A549 (cell line): ENCODE measurements around the gene CEBPE. TPM values are rescaled to one million over a fixed set of nuclear protein-coding genes. Genes with fewer than 3 reads are reported as not detected.

Experiments used
- ATAC-seq, 2 experiments: fragments of 200-7000 bp in 1 of 2; fragments of >200 bp in 1 of 2; cut with Nextera tagmentation in 1 of 2; cut with Tn5 transposase in 1 of 2; 3 replicates each; pipeline versions ENCODE4 v1.8.0 to v1.9.1; 2018 to 2020; ENCODE audit warnings: mild to moderate bottlenecking in 1 of 2, moderate library complexity in 1 of 2
- CTCF ChIA-PET: fragments of 300-600 bp; sonication (Branson Sonifier 250); formaldehyde crosslinking; extraction: SDS; loops from one replicate; lab custom pipeline; 2021; ENCODE audit warnings: antibody characterized with exemption, inconsistent platforms; lab: Yijun Ruan, JAX
- POLR2A ChIA-PET: fragments of 350-600 bp; formaldehyde crosslinking; extraction: SDS; loops from one replicate; lab custom pipeline; 2021; ENCODE audit warnings: antibody characterized with exemption, inconsistent platforms; lab: Yijun Ruan, JAX
- DNase-seq, 2 experiments: peaks; one replicate each; pipeline versions ENCODE4 v3.0.0 to v3.0.0-alpha.2; 2011 to 2016; ENCODE audit warnings: low read depth in 1 of 2, low spot score in 1 of 2
- FAIRE-seq: peaks from 2 replicates; lab custom pipeline; 2011; peaks lifted over from hg19 to GRCh38; lab: Jason Lieb, UNC
- H3K27ac ChIP-seq, 2 experiments: fragments of >200 bp; sonication (Bioruptor Twin); formaldehyde crosslinking; 3 replicates each; pipeline ENCODE4 v1.5.1; 2016 to 2017
- H3K4me1 ChIP-seq: fragments of >200 bp; sonication (Bioruptor Twin); formaldehyde crosslinking; 3 replicates; pipeline ENCODE4 v1.6.1; 2016
- H3K4me2 ChIP-seq: fragments of >200 bp; sonication (Bioruptor Twin); formaldehyde crosslinking; 3 replicates; pipeline ENCODE4 v1.6.1; 2016
- H3K4me3 ChIP-seq: fragments of >200 bp; sonication (Bioruptor Twin); formaldehyde crosslinking; 3 replicates; pipeline ENCODE4 v1.5.1; 2016
- H3K9me3 ChIP-seq: fragments of >200 bp; sonication (Bioruptor Twin); formaldehyde crosslinking; 3 replicates; pipeline ENCODE4 v1.6.1; 2016
- BHLHE40 ChIP-seq: IDR thresholded peaks from 2 replicates; pipeline ENCODE4 v1.6.1; 2012; ENCODE audit warnings: low read depth, low read length, inconsistent platforms
- FOXS1 ChIP-seq: fragments of 250-450 bp; sonication (Bioruptor Pico); IDR thresholded peaks from 2 replicates; pipeline ENCODE4 v1.5.0; 2020; ENCODE audit warnings: mild to moderate bottlenecking, moderate library complexity
- GATA3 ChIP-seq: IDR thresholded peaks from 2 replicates; pipeline ENCODE4 v1.6.1; 2012; ENCODE audit warnings: borderline replicate concordance
- HEYL ChIP-seq: fragments of 250-450 bp; sonication (Bioruptor Pico); IDR thresholded peaks from 2 replicates; pipeline ENCODE4 v1.8.0; 2021; ENCODE audit warnings: mild to moderate bottlenecking, moderate library complexity
- JUNB ChIP-seq: fragments of >200 bp; sonication (Bioruptor Twin); formaldehyde crosslinking; IDR thresholded peaks from 2 replicates; pipeline ENCODE4 v1.6.1; 2016
- KDM5A ChIP-seq: fragments of 200-600 bp; sonication (generic); IDR thresholded peaks from 2 replicates; pipeline ENCODE4 v1.6.1; 2016; ENCODE audit warnings: antibody characterized with exemption, mild to moderate bottlenecking
- MYC ChIP-seq: IDR thresholded peaks from 2 replicates; pipeline ENCODE4 v1.6.1; 2012; ENCODE audit warnings: mild to moderate bottlenecking, inconsistent platforms, low read length, improper control_type of control experiment, borderline replicate concordance
- NFE2L2 ChIP-seq: fragments of 150-350 bp; conservative IDR thresholded peaks from 2 replicates; pipeline ENCODE4 v1.6.1; 2014; ENCODE audit warnings: low read length
- POLR2A ChIP-seq: IDR thresholded peaks from 2 replicates; pipeline ENCODE4 v1.6.1; 2012; ENCODE audit warnings: mild to moderate bottlenecking, low read length
- RAD21 ChIP-seq, 2 experiments: fragments of >200 bp in 1 of 2; sonication (Bioruptor Twin) in 1 of 2; formaldehyde crosslinking in 1 of 2; IDR thresholded peaks in 1 of 2; conservative IDR thresholded peaks in 1 of 2; 2 replicates in 1 of 2; 3 replicates in 1 of 2; pipeline ENCODE4 v1.6.1; 2012 to 2018; ENCODE audit warnings: inconsistent platforms in 1 of 2
- RCOR1 ChIP-seq: fragments of 150-350 bp; IDR thresholded peaks from 2 replicates; pipeline ENCODE4 v1.6.1; 2014; ENCODE audit warnings: antibody characterized with exemption, low read length, low read depth
- RFX5 ChIP-seq: fragments of 450-650 bp; IDR thresholded peaks from 2 replicates; pipeline ENCODE4 v1.7.1; 2014; ENCODE audit warnings: antibody characterized with exemption, mild to moderate bottlenecking, moderate library complexity
- RNF2 ChIP-seq: fragments of 200-600 bp; sonication (generic); IDR thresholded peaks from 2 replicates; pipeline ENCODE4 v1.6.1; 2016; ENCODE audit warnings: low read depth, mild to moderate bottlenecking, antibody characterized with exemption, moderate library complexity, borderline replicate concordance
- SMC3 ChIP-seq: fragments of >200 bp; sonication (Bioruptor Twin); formaldehyde crosslinking; IDR thresholded peaks from 3 replicates; pipeline ENCODE4 v1.6.1; 2018; ENCODE audit warnings: inconsistent platforms
- SREBF2 ChIP-seq: fragments of 450-650 bp; IDR thresholded peaks from 2 replicates; pipeline ENCODE4 v1.6.1; 2014; ENCODE audit warnings: mild to moderate bottlenecking, moderate library complexity
- TFCP2L1 ChIP-seq: fragments of 250-450 bp; sonication (Bioruptor Pico); IDR thresholded peaks from 2 replicates; pipeline ENCODE4 v1.5.0; 2021; ENCODE audit warnings: mild to moderate bottlenecking
- WGBS: methylation state at CpG from one replicate; pipeline ENCODE4 v1.1.6; 2017; ENCODE audit errors: missing lambda C conversion rate; 5-methylcytosine and 5-hydroxymethylcytosine counted together
- polyA plus RNA-seq, 4 experiments: library from polyadenylated mRNA; depleted of rRNA in 3 of 4; stranded (reverse); fragments of >200 nt; fragmentation: RNase III in 1 of 4; extraction: RNeasy Plus Mini Kit Qiagen cat#74134 plus additional on column Dnase treatment in 1 of 4; gene quantifications; 2 replicates in 3 of 4; 3 replicates in 1 of 4; pipeline ENCODE4 v1.2.3, GENCODE V29; 2011 to 2017
- TF ChIP-seq, protein P1 (sequence below): fragments of 250-450 bp; sonication (Bioruptor Pico); IDR thresholded peaks from 2 replicates; pipeline ENCODE4 v1.5.0; 2020; ENCODE audit warnings: low read depth, mild to moderate bottlenecking, moderate library complexity
- TF ChIP-seq, protein P2 (sequence below): fragments of >200 bp; sonication (Bioruptor Twin); formaldehyde crosslinking; IDR thresholded peaks from 3 replicates; pipeline ENCODE4 v1.6.1; 2016
- TF ChIP-seq, protein P3 (sequence below): IDR thresholded peaks from 2 replicates; pipeline ENCODE4 v1.6.1; 2012
- TF ChIP-seq, protein P4 (sequence below): fragments of 200-600 bp; sonication (generic); IDR thresholded peaks from 2 replicates; pipeline ENCODE4 v1.6.1; 2016; ENCODE audit warnings: antibody characterized with exemption, mild to moderate bottlenecking, moderate library complexity
- TF ChIP-seq, protein P5 (sequence below): fragments of 250-450 bp; sonication (Bioruptor Pico); IDR thresholded peaks from 2 replicates; pipeline ENCODE4 v1.5.0; 2021; ENCODE audit warnings: mild to moderate bottlenecking, moderate library complexity, borderline replicate concordance
- TF ChIP-seq, protein P6 (sequence below): fragments of >200 bp; sonication (Bioruptor Twin); formaldehyde crosslinking; IDR thresholded peaks from 3 replicates; pipeline ENCODE4 v1.5.1; 2016

The CEBPE gene
- polyA plus RNA-seq, 2 of the 4 experiments (the other 2 are of a cell fraction), result 0.05 TPM; not detected in 1

DNA sequence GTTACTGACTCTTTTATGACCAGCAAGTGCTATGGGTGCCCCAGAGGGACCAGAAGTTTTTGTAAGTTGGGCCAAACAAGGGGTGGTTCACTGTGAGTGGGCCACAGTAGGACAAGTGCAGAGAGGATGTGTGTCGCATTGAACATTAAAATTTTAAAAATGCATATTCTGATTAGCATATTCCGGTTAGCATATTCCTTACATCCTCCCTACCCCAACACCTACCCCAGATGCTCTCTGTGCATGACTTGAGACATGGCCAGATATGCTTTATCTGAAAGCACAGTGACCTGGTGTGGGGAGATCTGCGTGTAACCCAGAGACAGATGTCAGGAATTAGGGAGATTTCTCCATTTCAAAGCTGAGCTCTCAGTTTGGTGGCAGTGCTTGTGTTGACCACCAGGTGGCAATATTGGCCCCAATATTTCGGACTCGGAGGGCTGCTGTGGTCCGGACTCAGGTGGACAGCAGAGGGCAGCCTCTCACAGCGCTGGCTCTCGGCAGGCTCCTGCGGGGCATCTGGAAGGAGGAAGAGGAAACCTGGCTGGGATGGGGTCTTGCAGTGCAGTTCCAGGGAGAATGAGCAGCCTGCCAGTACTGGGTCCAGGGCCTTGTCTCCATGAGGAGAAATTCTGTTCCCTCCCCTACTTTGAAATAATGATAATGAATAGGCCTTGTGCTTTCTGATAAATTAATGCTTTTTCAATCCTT, 1.6 kb upstream of the CEBPE start:
- CTCF ChIA-PET, result interaction anchor here (0.6 to 24.2 kb wide), 67 partner anchors 10 to 1296 kb away, joined by 3 to 848 read pairs (median 4); partner anchors contain the start of genes ACIN1, C14orf119, HOMEZ and PPP1R3E
- peak; percentile 86 to 95 for ATAC-seq
- H3K9me3 ChIP-seq, result no peaks in the 10 kb centered on the region
- POLR2A ChIA-PET, result interaction anchor here (0.6 to 1.0 kb wide), 3 partner anchors 26 to 180 kb away, joined by 3 to 6 read pairs (median 4); partner anchors contain the start of genes ACIN1 and C14orf119
- no peak for FAIRE-seq
- H3K4me3 ChIP-seq, result no peak overlapping the region
- H3K4me2 ChIP-seq, result no peak overlapping the region
- H3K4me1 ChIP-seq, result peaks cover 2% of the 10 kb centered on the region; the same call in 2 of the 3 replicates
- 18% methylated on average over 9 of the region's 9 CpGs for WGBS
- H3K27ac ChIP-seq, result no peak overlapping the region; a peak in 1 of 6 replicates
- peak; percentile 81 to 92 for DNase-seq
- TF ChIP-seq, protein P1, sequence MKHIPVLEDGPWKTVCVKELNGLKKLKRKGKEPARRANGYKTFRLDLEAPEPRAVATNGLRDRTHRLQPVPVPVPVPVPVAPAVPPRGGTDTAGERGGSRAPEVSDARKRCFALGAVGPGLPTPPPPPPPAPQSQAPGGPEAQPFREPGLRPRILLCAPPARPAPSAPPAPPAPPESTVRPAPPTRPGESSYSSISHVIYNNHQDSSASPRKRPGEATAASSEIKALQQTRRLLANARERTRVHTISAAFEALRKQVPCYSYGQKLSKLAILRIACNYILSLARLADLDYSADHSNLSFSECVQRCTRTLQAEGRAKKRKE (CRISPR knock-in tag), result no peak
- TF ChIP-seq RCOR1 (no peak), FOXS1 (CRISPR knock-in tag) (no peak), GATA3 (no peak), NFE2L2 (no peak), TFCP2L1 (no peak), POLR2A (no peak), KDM5A (no peak), RAD21 (conservative IDR thresholded peaks at IDR 0.05 in 1 of 2, IDR thresholded peaks at IDR 0.05 in 1 of 2) (peak; percentile 99), JUNB (no peak), SREBF2 (no peak), HEYL (no peak), RFX5 (no peak), BHLHE40 (no peak), RNF2 (no peak), SMC3 (peak; percentile 100), MYC (0 out of 2 replicates have a peak, but pooled peaks have one; percentile 31)
- TF ChIP-seq, protein P2, sequence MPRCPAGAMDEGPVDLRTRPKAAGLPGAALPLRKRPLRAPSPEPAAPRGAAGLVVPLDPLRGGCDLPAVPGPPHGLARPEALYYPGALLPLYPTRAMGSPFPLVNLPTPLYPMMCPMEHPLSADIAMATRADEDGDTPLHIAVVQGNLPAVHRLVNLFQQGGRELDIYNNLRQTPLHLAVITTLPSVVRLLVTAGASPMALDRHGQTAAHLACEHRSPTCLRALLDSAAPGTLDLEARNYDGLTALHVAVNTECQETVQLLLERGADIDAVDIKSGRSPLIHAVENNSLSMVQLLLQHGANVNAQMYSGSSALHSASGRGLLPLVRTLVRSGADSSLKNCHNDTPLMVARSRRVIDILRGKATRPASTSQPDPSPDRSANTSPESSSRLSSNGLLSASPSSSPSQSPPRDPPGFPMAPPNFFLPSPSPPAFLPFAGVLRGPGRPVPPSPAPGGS, result no peak
- TF ChIP-seq, protein P3, sequence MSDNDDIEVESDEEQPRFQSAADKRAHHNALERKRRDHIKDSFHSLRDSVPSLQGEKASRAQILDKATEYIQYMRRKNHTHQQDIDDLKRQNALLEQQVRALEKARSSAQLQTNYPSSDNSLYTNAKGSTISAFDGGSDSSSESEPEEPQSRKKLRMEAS, result no peak
- TF ChIP-seq, protein P4, sequence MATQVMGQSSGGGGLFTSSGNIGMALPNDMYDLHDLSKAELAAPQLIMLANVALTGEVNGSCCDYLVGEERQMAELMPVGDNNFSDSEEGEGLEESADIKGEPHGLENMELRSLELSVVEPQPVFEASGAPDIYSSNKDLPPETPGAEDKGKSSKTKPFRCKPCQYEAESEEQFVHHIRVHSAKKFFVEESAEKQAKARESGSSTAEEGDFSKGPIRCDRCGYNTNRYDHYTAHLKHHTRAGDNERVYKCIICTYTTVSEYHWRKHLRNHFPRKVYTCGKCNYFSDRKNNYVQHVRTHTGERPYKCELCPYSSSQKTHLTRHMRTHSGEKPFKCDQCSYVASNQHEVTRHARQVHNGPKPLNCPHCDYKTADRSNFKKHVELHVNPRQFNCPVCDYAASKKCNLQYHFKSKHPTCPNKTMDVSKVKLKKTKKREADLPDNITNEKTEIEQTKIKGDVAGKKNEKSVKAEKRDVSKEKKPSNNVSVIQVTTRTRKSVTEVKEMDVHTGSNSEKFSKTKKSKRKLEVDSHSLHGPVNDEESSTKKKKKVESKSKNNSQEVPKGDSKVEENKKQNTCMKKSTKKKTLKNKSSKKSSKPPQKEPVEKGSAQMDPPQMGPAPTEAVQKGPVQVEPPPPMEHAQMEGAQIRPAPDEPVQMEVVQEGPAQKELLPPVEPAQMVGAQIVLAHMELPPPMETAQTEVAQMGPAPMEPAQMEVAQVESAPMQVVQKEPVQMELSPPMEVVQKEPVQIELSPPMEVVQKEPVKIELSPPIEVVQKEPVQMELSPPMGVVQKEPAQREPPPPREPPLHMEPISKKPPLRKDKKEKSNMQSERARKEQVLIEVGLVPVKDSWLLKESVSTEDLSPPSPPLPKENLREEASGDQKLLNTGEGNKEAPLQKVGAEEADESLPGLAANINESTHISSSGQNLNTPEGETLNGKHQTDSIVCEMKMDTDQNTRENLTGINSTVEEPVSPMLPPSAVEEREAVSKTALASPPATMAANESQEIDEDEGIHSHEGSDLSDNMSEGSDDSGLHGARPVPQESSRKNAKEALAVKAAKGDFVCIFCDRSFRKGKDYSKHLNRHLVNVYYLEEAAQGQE, result no peak
- TF ChIP-seq, protein P5, sequence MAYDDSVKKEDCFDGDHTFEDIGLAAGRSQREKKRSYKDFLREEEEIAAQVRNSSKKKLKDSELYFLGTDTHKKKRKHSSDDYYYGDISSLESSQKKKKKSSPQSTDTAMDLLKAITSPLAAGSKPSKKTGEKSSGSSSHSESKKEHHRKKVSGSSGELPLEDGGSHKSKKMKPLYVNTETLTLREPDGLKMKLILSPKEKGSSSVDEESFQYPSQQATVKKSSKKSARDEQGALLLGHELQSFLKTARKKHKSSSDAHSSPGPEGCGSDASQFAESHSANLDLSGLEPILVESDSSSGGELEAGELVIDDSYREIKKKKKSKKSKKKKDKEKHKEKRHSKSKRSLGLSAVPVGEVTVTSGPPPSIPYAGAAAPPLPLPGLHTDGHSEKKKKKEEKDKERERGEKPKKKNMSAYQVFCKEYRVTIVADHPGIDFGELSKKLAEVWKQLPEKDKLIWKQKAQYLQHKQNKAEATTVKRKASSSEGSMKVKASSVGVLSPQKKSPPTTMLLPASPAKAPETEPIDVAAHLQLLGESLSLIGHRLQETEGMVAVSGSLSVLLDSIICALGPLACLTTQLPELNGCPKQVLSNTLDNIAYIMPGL, result no peak
- TF ChIP-seq, protein P6, sequence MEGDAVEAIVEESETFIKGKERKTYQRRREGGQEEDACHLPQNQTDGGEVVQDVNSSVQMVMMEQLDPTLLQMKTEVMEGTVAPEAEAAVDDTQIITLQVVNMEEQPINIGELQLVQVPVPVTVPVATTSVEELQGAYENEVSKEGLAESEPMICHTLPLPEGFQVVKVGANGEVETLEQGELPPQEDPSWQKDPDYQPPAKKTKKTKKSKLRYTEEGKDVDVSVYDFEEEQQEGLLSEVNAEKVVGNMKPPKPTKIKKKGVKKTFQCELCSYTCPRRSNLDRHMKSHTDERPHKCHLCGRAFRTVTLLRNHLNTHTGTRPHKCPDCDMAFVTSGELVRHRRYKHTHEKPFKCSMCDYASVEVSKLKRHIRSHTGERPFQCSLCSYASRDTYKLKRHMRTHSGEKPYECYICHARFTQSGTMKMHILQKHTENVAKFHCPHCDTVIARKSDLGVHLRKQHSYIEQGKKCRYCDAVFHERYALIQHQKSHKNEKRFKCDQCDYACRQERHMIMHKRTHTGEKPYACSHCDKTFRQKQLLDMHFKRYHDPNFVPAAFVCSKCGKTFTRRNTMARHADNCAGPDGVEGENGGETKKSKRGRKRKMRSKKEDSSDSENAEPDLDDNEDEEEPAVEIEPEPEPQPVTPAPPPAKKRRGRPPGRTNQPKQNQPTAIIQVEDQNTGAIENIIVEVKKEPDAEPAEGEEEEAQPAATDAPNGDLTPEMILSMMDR, result peak; percentile 100
